HepG2 (cell line): Measurements from ENCODE around the gene EXOSC6. TPM values are rescaled to one million over a fixed set of nuclear protein-coding genes. Genes with fewer than 3 reads are reported as not detected.
A peak's percentile ranks its signal among the peaks of the same experiment; 100 is the strongest.

Source experiments
- BRD4 ChIP-seq: sonication (generic); formaldehyde crosslinking; IDR thresholded peaks from 2 replicates; pipeline ENCODE4 v1.4.0; 2020; ENCODE audit warnings: missing genetic modification reagents
- CBX2 ChIP-seq, 2 experiments: fragments of 200-600 bp in 1 of 2; sonication (generic); formaldehyde crosslinking in 1 of 2; IDR thresholded peaks; 2 replicates each; pipeline versions ENCODE4 v1.7.0 to v1.8.1; 2018 to 2022; ENCODE audit warnings: low read depth in 2 of 2, low read length in 1 of 2, mild to moderate bottlenecking in 1 of 2, missing genetic modification reagents in 1 of 2
- FOXK1 ChIP-seq: sonication (generic); formaldehyde crosslinking; IDR thresholded peaks from 2 replicates; pipeline ENCODE4 v1.4.0; 2020; ENCODE audit warnings: low read depth, missing genetic modification reagents, borderline replicate concordance
- FOXM1 ChIP-seq: sonication (generic); formaldehyde crosslinking; IDR thresholded peaks from 2 replicates; pipeline ENCODE4 v1.5.0; 2020; ENCODE audit warnings: missing genetic modification reagents
- HNRNPL ChIP-seq: fragments of 200-400 bp; formaldehyde crosslinking; IDR thresholded peaks from 2 replicates; pipeline ENCODE4 v1.6.1; 2017; ENCODE audit warnings: mild to moderate bottlenecking, low read depth, low read length
- IKZF5 ChIP-seq: IDR thresholded peaks from 2 replicates; pipeline ENCODE4 v1.6.1; 2018; ENCODE audit warnings: missing genetic modification reagents, mild to moderate bottlenecking, missing compliant biosample characterization
- JARID2 ChIP-seq: sonication (generic); formaldehyde crosslinking; IDR thresholded peaks from 2 replicates; pipeline ENCODE4 v1.8.1; 2023; ENCODE audit warnings: missing genetic modification reagents, inconsistent platforms; ENCODE audit not compliant: insufficient replicate concordance
- KAT7 ChIP-seq: IDR thresholded peaks from 2 replicates; pipeline ENCODE4 v1.6.1; 2018; ENCODE audit warnings: borderline replicate concordance, missing compliant biosample characterization
- MAX ChIP-seq: IDR thresholded peaks from 2 replicates; pipeline ENCODE4 v1.6.1; 2012; ENCODE audit warnings: inconsistent platforms
- MIER3 ChIP-seq: IDR thresholded peaks from 2 replicates; pipeline ENCODE4 v1.6.1; 2016; ENCODE audit warnings: missing compliant biosample characterization, borderline replicate concordance
- NFYB ChIP-seq: sonication (generic); formaldehyde crosslinking; IDR thresholded peaks from 2 replicates; pipeline ENCODE4 v1.4.0; 2020; ENCODE audit warnings: missing genetic modification reagents
- SMARCC2 ChIP-seq: fragments of 450-650 bp; IDR thresholded peaks from 2 replicates; pipeline ENCODE4 v1.6.1; 2017; ENCODE audit warnings: antibody characterized with exemption, mild to moderate bottlenecking
- ZBED4 ChIP-seq: sonication (generic); formaldehyde crosslinking; IDR thresholded peaks from 2 replicates; pipeline ENCODE4 v1.4.0; 2020; ENCODE audit warnings: missing genetic modification reagents, borderline replicate concordance
- ZNF354B ChIP-seq: sonication (generic); formaldehyde crosslinking; IDR thresholded peaks from 2 replicates; pipeline ENCODE4 v1.8.0; 2022; ENCODE audit warnings: mild to moderate bottlenecking, missing genetic modification reagents
- ZNF564 ChIP-seq: sonication (generic); formaldehyde crosslinking; IDR thresholded peaks from 2 replicates; pipeline ENCODE4 v1.8.1; 2023; ENCODE audit warnings: mild to moderate bottlenecking, missing genetic modification reagents
- polyA plus RNA-seq, 8 experiments: library from polyadenylated mRNA; depleted of rRNA in 3 of 8; stranded (reverse) in 7 of 8; unstranded in 1 of 8; fragments of >200 nt; fragmentation: Illumina TruSeq in 4 of 8; extraction: Trizol in 4 of 8; gene quantifications; 2 replicates each; pipeline versions ENCODE4 v1.2.1 to v1.2.3, GENCODE V29; 2011 to 2016; ENCODE audit warnings: low read depth in 4 of 8, missing spikeins in 1 of 8, mixed read lengths in 1 of 8; ENCODE audit not compliant: insufficient read depth in 1 of 8
- total RNA-seq, 5 experiments: library from RNA; depleted of rRNA; stranded (reverse); fragments of >200 nt; fragmentation: Illumina TruSeq; extraction: Trizol; gene quantifications; 2 replicates each; pipeline ENCODE4 v1.2.3, GENCODE V29; 2016; ENCODE audit warnings: low read depth in 1 of 5
- TF ChIP-seq, protein P1 (sequence below): sonication (generic); formaldehyde crosslinking; IDR thresholded peaks from 2 replicates; pipeline ENCODE4 v1.4.0; 2020; ENCODE audit warnings: mild to moderate bottlenecking, missing genetic modification reagents
- TF ChIP-seq, protein P2 (sequence below): sonication (generic); formaldehyde crosslinking; IDR thresholded peaks from 2 replicates; pipeline ENCODE4 v1.4.0; 2020; ENCODE audit warnings: mild to moderate bottlenecking, missing genetic modification reagents, borderline replicate concordance
- TF ChIP-seq, protein P3 (sequence below): sonication (generic); formaldehyde crosslinking; IDR thresholded peaks from 2 replicates; pipeline ENCODE4 v1.9.0; 2021; ENCODE audit warnings: missing genetic modification reagents, mild to moderate bottlenecking, borderline replicate concordance

The EXOSC6 gene
- total and polyA plus RNA-seq, 2 of the 13 experiments (the other 11 are each of a cell fraction or from before 2014, with no cell fraction given), result 13.1 to 39.9 TPM

GRCh38 chr16:70251629-70252354 is at the start of gene EXOSC6 (continued):
- TF ChIP-seq IKZF5 (CRISPR knock-in tag), result peak; percentile 98
- TF ChIP-seq KAT7 (CRISPR knock-in tag), result 0 out of 2 replicates have a peak, but pooled peaks have one; percentile 84
- TF ChIP-seq ZBED4 (CRISPR knock-in tag), result peak; percentile 89
- peak; percentile 94 for TF ChIP-seq BRD4
- no peak for TF ChIP-seq CBX2 (IDR thresholded peaks at IDR 0.05; ENCODE audit: low read depth, low read length)
- peak; percentile 92; the same call in 1 of the 2 replicates for TF ChIP-seq CBX2 (CRISPR knock-in tag; IDR thresholded peaks at IDR 0.05; ENCODE audit: low read depth)
- TF ChIP-seq NFYB (CRISPR knock-in tag), result peak; percentile 57
- TF ChIP-seq, protein P1, sequence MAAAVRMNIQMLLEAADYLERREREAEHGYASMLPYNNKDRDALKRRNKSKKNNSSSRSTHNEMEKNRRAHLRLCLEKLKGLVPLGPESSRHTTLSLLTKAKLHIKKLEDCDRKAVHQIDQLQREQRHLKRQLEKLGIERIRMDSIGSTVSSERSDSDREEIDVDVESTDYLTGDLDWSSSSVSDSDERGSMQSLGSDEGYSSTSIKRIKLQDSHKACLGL, result peak; percentile 93
- peak; percentile 99 for TF ChIP-seq MAX
- TF ChIP-seq JARID2 (CRISPR knock-in tag), result peak; percentile 84
- TF ChIP-seq SMARCC2, result no peak
- TF ChIP-seq MIER3 (CRISPR knock-in tag), result peak; percentile 83; the same call in 1 of the 2 replicates
- TF ChIP-seq ZNF354B, result peak; percentile 97
- TF ChIP-seq HNRNPL, result peak; percentile 74; the same call in 1 of the 2 replicates
- peak; percentile 91 for TF ChIP-seq FOXK1 (CRISPR knock-in tag)
- peak; percentile 36; the same call in 1 of the 2 replicates for TF ChIP-seq FOXM1 (CRISPR knock-in tag)
- TF ChIP-seq, protein P2, sequence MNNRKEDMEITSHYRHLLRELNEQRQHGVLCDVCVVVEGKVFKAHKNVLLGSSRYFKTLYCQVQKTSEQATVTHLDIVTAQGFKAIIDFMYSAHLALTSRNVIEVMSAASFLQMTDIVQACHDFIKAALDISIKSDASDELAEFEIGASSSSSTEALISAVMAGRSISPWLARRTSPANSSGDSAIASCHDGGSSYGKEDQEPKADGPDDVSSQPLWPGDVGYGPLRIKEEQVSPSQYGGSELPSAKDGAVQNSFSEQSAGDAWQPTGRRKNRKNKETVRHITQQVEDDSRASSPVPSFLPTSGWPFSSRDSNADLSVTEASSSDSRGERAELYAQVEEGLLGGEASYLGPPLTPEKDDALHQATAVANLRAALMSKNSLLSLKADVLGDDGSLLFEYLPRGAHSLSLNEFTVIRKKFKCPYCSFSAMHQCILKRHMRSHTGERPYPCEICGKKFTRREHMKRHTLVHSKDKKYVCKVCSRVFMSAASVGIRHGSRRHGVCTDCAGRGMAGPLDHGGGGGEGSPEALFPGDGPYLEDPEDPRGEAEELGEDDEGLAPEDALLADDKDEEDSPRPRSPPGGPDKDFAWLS, result peak; percentile 86; the same call in 1 of the 2 replicates
- TF ChIP-seq, protein P3, sequence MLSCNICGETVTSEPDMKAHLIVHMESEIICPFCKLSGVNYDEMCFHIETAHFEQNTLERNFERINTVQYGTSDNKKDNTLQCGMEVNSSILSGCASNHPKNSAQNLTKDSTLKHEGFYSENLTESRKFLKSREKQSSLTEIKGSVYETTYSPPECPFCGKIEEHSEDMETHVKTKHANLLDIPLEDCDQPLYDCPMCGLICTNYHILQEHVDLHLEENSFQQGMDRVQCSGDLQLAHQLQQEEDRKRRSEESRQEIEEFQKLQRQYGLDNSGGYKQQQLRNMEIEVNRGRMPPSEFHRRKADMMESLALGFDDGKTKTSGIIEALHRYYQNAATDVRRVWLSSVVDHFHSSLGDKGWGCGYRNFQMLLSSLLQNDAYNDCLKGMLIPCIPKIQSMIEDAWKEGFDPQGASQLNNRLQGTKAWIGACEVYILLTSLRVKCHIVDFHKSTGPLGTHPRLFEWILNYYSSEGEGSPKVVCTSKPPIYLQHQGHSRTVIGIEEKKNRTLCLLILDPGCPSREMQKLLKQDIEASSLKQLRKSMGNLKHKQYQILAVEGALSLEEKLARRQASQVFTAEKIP (CRISPR knock-in tag), result no peak
- TF ChIP-seq ZNF564 (CRISPR knock-in tag), result no peak; the same call in none of the 2 replicates
